Measurements from ENCODE around the gene ACTC1. TPM values are rescaled to one million over a fixed set of nuclear protein-coding genes. Genes with fewer than 3 reads are reported as not detected.
"Not testable (repeated sequence)": the region's sequence is repeated elsewhere in the genome, so short reads cannot be mapped to it uniquely, and the experiment has no call there.

The ACTC1 gene
- polyA plus RNA-seq, 1 donor: 15.3 TPM

- H3K27ac ChIP-seq (ENCODE audit: low read length): no peak overlapping the region
- H3K4me1 ChIP-seq (ENCODE audit: control insufficient read depth, insufficient read depth, low read length): no peaks in the 10 kb centered on the region
- no peak for DNase-seq
- no peak overlapping the region for H3K4me3 ChIP-seq (ENCODE audit: low read length)
- H3K9me3 ChIP-seq (ENCODE audit: control insufficient read depth, low read depth, low read length): no peaks in the 10 kb centered on the region
- WGBS (ENCODE audit: insufficient coverage, low lambda C conversion rate): 80% methylated on average over 1 of the region's 3 CpGs
- no peaks in the 10 kb centered on the region for H3K36me3 ChIP-seq (ENCODE audit: control insufficient read depth, insufficient read depth, low read length)
- no peaks in the 10 kb centered on the region for H3K27me3 ChIP-seq (ENCODE audit: control insufficient read depth, insufficient read depth, low read length)
Measured at GRCh38 chr15:34813446-34814190, 18.3 kb upstream of the ACTC1 start.

- not testable (repeated sequence) for H3K27me3 ChIP-seq (ENCODE audit: control insufficient read depth, insufficient read depth, low read length); H3K27ac ChIP-seq (ENCODE audit: low read length); H3K9me3 ChIP-seq (ENCODE audit: control insufficient read depth, low read depth, low read length); H3K4me3 ChIP-seq (ENCODE audit: low read length); H3K36me3 ChIP-seq (ENCODE audit: control insufficient read depth, insufficient read depth, low read length); DNase-seq; H3K4me1 ChIP-seq (ENCODE audit: control insufficient read depth, insufficient read depth, low read length)
- no CpG with 5 or more reads among the region's 9 CpGs for WGBS (ENCODE audit: insufficient coverage, low lambda C conversion rate)
Measured at GRCh38 chr15:34812868-34813365, 17.6 kb upstream of the ACTC1 start.

GRCh38 chr15:34812369-34812768 is 17.0 kb upstream of the ACTC1 start:
- Histone ChIP-seq H3K9me3 (ENCODE audit: control insufficient read depth, low read depth, low read length) (no peaks in the 10 kb centered on the region), H3K4me1 (ENCODE audit: control insufficient read depth, insufficient read depth, low read length) (no peaks in the 10 kb centered on the region), H3K4me3 (ENCODE audit: low read length) (no peak overlapping the region), H3K27me3 (ENCODE audit: control insufficient read depth, insufficient read depth, low read length) (no peaks in the 10 kb centered on the region), H3K27ac (ENCODE audit: low read length) (no peak overlapping the region), H3K36me3 (ENCODE audit: control insufficient read depth, insufficient read depth, low read length) (no peaks in the 10 kb centered on the region)
- 80% methylated on average over 1 of the region's 1 CpG for WGBS (ENCODE audit: insufficient coverage, low lambda C conversion rate)
- DNase-seq: no peak

GRCh38 chr15:34810443-34811129 is 15.2 kb upstream of the ACTC1 start:
- DNase-seq: no peak
- no peak overlapping the region for H3K27ac ChIP-seq (ENCODE audit: low read length)
- no peaks in the 10 kb centered on the region for H3K4me1 ChIP-seq (ENCODE audit: control insufficient read depth, insufficient read depth, low read length)
- no CpG with 5 or more reads among the region's 5 CpGs for WGBS (ENCODE audit: insufficient coverage, low lambda C conversion rate)
- H3K36me3 ChIP-seq (ENCODE audit: control insufficient read depth, insufficient read depth, low read length): no peaks in the 10 kb centered on the region
- H3K27me3 ChIP-seq (ENCODE audit: control insufficient read depth, insufficient read depth, low read length): no peaks in the 10 kb centered on the region
- no peak overlapping the region for H3K4me3 ChIP-seq (ENCODE audit: low read length)
- no peaks in the 10 kb centered on the region for H3K9me3 ChIP-seq (ENCODE audit: control insufficient read depth, low read depth, low read length)

GRCh38 chr15:34809186-34809585 is 13.8 kb upstream of the ACTC1 start:
- Histone ChIP-seq H3K9me3 (ENCODE audit: control insufficient read depth, low read depth, low read length) (no peaks in the 10 kb centered on the region), H3K4me1 (ENCODE audit: control insufficient read depth, insufficient read depth, low read length) (no peaks in the 10 kb centered on the region), H3K36me3 (ENCODE audit: control insufficient read depth, insufficient read depth, low read length) (no peaks in the 10 kb centered on the region), H3K27me3 (ENCODE audit: control insufficient read depth, insufficient read depth, low read length) (no peaks in the 10 kb centered on the region), H3K4me3 (ENCODE audit: low read length) (no peak overlapping the region), H3K27ac (ENCODE audit: low read length) (no peak overlapping the region)
- 62% methylated on average over 1 of the region's 3 CpGs for WGBS (ENCODE audit: insufficient coverage, low lambda C conversion rate)
- DNase-seq: no peak

- Histone ChIP-seq H3K27ac (ENCODE audit: low read length) (no peak overlapping the region), H3K9me3 (ENCODE audit: control insufficient read depth, low read depth, low read length) (no peaks in the 10 kb centered on the region)
- WGBS (ENCODE audit: insufficient coverage, low lambda C conversion rate): no CpG with 5 or more reads among the region's 3 CpGs
Measured at GRCh38 chr15:34808016-34808415, 12.7 kb upstream of the ACTC1 start.

GRCh38 chr15:34807241-34807640 is 11.9 kb upstream of the ACTC1 start:
- H3K4me1 ChIP-seq (ENCODE audit: control insufficient read depth, insufficient read depth, low read length); H3K9me3 ChIP-seq (ENCODE audit: control insufficient read depth, low read depth, low read length); DNase-seq; H3K27ac ChIP-seq (ENCODE audit: low read length); H3K27me3 ChIP-seq (ENCODE audit: control insufficient read depth, insufficient read depth, low read length); H3K36me3 ChIP-seq (ENCODE audit: control insufficient read depth, insufficient read depth, low read length); H3K4me3 ChIP-seq (ENCODE audit: low read length): not testable (repeated sequence)
- 40% methylated on average over 1 of the region's 8 CpGs for WGBS (ENCODE audit: insufficient coverage, low lambda C conversion rate)

More at GRCh38 chr15:34808016-34808415, 12.7 kb upstream of the ACTC1 start:
- Histone ChIP-seq H3K4me1 (ENCODE audit: control insufficient read depth, insufficient read depth, low read length) (no peaks in the 10 kb centered on the region), H3K36me3 (ENCODE audit: control insufficient read depth, insufficient read depth, low read length) (no peaks in the 10 kb centered on the region), H3K4me3 (ENCODE audit: low read length) (no peak overlapping the region), H3K27me3 (ENCODE audit: control insufficient read depth, insufficient read depth, low read length) (no peaks in the 10 kb centered on the region)
- DNase-seq: no peak

- Histone ChIP-seq H3K4me1 (ENCODE audit: control insufficient read depth, insufficient read depth, low read length) (no peaks in the 10 kb centered on the region), H3K27ac (ENCODE audit: low read length) (no peak overlapping the region), H3K4me3 (ENCODE audit: low read length) (no peak overlapping the region), H3K36me3 (ENCODE audit: control insufficient read depth, insufficient read depth, low read length) (no peaks in the 10 kb centered on the region), H3K9me3 (ENCODE audit: control insufficient read depth, low read depth, low read length) (no peaks in the 10 kb centered on the region), H3K27me3 (ENCODE audit: control insufficient read depth, insufficient read depth, low read length) (peaks cover 2% of the 10 kb centered on the region)
- 100% methylated on average over 1 of the region's 3 CpGs for WGBS (ENCODE audit: insufficient coverage, low lambda C conversion rate)
- DNase-seq: no peak
Measured at GRCh38 chr15:34804776-34805175, 9.4 kb upstream of the ACTC1 start.

- WGBS (ENCODE audit: insufficient coverage, low lambda C conversion rate): 70% methylated on average over 2 of the region's 2 CpGs
- Histone ChIP-seq H3K9me3 (ENCODE audit: control insufficient read depth, low read depth, low read length) (no peaks in the 10 kb centered on the region), H3K27ac (ENCODE audit: low read length) (no peak overlapping the region), H3K4me3 (ENCODE audit: low read length) (no peak overlapping the region), H3K27me3 (ENCODE audit: control insufficient read depth, insufficient read depth, low read length) (peaks cover 9% of the 10 kb centered on the region), H3K4me1 (ENCODE audit: control insufficient read depth, insufficient read depth, low read length) (no peaks in the 10 kb centered on the region), H3K36me3 (ENCODE audit: control insufficient read depth, insufficient read depth, low read length) (no peaks in the 10 kb centered on the region)
- DNase-seq: no peak
Measured at GRCh38 chr15:34804113-34804512, 8.8 kb upstream of the ACTC1 start.

GRCh38 chr15:34802803-34803750 is 7.7 kb upstream of the ACTC1 start:
- no peak for DNase-seq
- no CpG with 5 or more reads among the region's 7 CpGs for WGBS (ENCODE audit: insufficient coverage, low lambda C conversion rate)
- H3K36me3 ChIP-seq (ENCODE audit: control insufficient read depth, insufficient read depth, low read length): no peaks in the 10 kb centered on the region
- no peaks in the 10 kb centered on the region for H3K4me1 ChIP-seq (ENCODE audit: control insufficient read depth, insufficient read depth, low read length)
- H3K9me3 ChIP-seq (ENCODE audit: control insufficient read depth, low read depth, low read length): no peaks in the 10 kb centered on the region
- H3K27me3 ChIP-seq (ENCODE audit: control insufficient read depth, insufficient read depth, low read length): peaks cover 16% of the 10 kb centered on the region
- H3K4me3 ChIP-seq (ENCODE audit: low read length): no peak overlapping the region
- H3K27ac ChIP-seq (ENCODE audit: low read length): no peak overlapping the region

All from large intestine (tissue), 3 donors.